ENCODE results near the gene LPP. TPM values are rescaled to one million over a fixed set of nuclear protein-coding genes. Genes with fewer than 3 reads are reported as not detected.
"Not testable (repeated sequence)": the region's sequence is repeated elsewhere in the genome, so short reads cannot be mapped to it uniquely, and the experiment has no call there.

LPP gene, protein sequence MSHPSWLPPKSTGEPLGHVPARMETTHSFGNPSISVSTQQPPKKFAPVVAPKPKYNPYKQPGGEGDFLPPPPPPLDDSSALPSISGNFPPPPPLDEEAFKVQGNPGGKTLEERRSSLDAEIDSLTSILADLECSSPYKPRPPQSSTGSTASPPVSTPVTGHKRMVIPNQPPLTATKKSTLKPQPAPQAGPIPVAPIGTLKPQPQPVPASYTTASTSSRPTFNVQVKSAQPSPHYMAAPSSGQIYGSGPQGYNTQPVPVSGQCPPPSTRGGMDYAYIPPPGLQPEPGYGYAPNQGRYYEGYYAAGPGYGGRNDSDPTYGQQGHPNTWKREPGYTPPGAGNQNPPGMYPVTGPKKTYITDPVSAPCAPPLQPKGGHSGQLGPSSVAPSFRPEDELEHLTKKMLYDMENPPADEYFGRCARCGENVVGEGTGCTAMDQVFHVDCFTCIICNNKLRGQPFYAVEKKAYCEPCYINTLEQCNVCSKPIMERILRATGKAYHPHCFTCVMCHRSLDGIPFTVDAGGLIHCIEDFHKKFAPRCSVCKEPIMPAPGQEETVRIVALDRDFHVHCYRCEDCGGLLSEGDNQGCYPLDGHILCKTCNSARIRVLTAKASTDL
- total RNA-seq: 11.7 TPM

GRCh38 chr3:188154014-188154808, at the start of gene LPP:
TSS of gene LPP (plus strand) at chr3:188154157. CDS start at chr3:188406121, 251,964 bp downstream.
- DNase-seq: peak; percentile 75

GRCh38 chr3:188106006-188106405, 48.0 kb upstream of the LPP start:
- DNase-seq: no peak

GRCh38 chr3:188106454-188106853, 47.5 kb upstream of the LPP start:
- no peak for DNase-seq

DNA sequence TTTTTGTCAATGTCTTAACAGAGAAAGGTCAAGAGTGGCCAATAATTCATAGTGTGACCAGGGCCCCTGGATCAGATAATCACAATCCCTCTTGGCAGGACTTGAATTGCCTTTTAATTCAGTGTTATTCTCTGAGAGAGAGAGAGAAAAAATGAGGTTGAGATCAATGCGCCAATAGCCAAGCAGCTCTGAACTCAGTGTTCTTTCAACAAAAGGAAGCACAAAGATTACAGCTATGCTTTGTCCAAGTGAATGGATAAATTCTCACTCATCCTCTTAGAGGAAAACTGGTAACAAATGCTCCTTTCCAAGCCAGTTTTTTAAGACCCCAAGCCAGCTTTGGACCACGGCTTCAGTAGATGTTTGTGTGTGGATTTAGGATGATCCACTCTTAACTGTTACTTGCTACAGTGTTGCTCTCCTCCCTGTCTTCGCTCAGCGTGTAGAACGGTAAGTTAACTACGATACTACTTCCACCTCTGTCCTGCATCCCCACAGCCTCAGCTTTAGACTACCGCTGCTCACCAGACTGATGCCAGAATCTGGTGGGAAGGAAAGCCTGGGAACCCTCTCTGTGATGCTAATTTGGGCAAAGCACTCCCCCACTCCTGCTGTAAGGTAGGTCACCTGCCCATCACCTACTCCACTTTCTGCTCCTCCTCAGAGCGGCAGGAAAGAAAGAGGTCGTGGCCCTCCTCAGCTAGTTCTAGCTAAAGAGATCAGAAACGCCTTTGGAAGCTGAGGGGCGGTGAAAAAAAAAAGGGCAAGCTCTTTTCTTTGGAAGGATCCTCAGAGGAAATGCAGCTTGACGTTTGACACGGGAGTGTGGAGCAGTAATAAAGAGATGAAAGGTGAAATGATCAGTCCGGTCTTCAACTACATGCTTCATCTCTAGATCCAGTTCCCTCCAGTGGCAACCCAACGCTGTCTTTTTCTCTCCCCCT, 46.8 kb upstream of the LPP start:
- DNase-seq: no peak

- DNase-seq: no peak
Measured at GRCh38 chr3:188108703-188109412, 45.1 kb upstream of the LPP start.

DNA sequence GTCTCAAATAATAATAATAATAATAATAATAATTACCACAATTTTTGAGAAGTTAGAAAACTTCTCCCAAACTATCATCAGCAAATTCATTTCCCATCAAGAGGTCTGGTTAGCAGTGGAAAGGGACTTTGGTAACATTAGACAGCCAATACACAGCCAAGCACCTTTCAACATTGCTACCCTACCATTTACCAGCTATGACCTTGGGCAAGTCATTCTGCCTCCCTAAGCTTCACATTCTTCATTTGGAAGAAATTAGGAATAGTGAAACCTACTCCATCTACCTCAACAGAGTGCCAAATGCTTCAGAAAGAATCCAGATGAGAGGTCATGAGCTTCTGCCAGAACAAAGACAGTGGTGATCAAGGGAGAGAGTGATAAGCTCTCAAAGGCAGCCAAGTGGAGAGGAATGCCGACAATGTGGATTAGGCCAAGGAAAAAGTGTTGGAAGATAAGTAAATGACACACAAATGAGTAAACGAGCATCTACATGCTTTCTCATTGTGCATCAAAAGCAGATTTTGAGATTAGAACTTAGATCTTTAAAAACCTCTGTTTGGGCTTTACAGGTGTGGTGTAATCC, 42.9 kb upstream of the LPP start:
- DNase-seq: no peak

DNA sequence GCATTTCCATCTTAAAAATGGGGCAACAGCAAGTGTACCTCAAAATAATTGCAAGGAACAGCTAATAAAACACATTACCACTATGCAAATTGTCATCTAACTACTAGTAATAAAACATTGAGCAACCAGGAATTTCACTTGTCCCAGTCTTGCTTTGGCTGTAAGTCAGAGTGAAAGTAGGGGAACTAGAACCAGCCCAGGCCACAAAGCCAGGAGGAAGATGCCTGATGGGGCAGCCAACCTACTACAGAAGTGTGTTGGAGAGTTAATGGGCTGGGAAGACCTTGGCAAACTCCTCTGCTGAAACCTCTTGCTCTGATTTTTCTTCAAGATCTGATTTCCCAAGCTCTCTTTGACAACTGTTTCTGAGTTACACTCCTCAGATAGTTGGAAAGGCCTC, 40.2 kb upstream of the LPP start:
- no peak for DNase-seq

DNA sequence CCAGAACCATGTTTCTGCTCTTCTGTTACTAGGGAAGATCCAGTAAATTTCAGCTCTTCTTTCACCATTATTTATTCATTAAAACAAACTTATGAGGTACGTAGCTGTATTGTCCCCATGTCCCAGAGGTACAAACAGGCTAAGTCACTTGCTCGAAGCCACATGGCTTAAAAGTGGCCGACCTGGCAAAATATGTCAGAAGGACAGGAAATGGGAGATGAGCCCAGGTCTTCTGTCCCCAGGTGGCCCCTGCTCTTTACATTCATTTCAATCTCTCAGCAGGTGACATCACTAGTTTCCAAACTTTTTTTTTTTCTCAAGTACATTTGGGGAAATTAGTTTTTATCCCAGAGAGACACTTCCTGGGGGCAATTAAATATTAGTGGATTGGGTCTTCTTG, 34.1 kb upstream of the LPP start:
- no peak for DNase-seq

GRCh38 chr3:188122571-188123169, 31.3 kb upstream of the LPP start:
- no peak for DNase-seq

DNA sequence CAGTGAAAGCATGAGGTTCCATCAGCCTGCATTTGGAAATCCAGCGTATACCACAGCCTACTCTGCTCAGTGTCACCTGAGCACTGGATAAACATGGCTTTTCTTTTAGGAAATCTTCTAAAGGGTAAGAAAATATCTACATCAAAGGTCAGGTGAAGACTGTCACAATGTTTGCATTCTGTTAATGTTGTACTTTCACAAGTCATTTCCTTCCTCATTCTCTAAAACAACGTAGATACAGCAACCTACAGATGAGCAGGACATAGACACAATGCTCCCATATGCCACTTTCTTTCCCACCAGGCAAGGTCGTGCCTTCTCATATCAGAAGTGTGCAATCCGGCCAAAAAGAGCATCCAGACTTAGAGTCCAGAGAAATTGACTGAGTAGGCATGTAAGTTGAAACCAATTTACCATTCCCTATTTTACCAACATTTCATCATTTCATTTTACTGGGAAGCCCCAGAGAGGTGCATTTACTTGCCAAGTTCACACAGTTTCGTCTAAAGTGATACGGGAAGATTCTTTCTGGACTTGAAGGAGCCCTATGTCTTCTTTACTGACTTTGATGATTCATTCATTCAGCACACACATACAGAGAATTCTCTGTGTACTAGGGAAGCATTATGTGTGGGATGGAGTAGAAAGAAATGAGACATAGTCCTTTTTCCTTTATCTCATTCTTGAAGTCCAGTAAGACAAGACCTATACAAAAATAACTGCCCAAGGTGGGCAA, 30.6 kb upstream of the LPP start:
- DNase-seq: no peak

GRCh38 chr3:188124184-188124583, 29.8 kb upstream of the LPP start:
- no peak for DNase-seq

DNA sequence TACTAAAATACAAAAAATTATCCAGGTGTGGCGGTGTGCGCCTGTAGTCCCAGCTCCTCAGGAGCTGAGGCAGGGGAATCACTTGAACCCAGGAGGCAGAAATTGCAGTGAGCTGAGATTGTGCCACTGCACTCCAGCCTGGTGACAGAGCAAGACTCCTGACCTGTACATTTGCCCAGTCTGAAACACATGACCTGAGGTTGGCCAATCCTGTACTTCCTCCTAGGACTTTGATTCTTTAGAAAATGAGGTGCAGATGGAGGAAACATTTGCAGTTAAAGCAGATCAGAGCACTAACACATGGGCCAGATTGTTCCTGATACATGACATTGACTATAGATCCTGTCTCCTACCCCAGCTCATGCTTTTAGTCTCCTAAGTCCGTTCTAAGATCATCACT, 28.9 kb upstream of the LPP start:
- DNase-seq: no peak

DNA sequence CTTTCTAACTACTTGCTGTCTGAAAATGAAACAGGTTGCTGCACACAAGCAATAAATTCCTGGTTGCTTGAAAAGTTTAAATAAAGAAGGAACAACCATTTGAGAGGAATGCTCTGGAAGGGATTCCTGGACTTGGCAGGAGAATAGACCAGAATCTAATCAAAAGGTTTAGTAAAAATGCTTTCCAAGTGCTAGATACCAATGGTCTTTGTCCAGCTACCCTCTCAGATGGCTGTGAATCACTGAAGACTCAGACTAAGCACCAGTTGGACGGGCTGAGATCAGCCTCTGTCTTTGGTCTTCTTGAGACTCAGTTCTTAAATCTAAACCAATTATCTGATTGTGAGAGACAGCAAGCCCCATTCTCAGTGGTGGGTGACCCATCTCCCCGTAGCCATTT, 27.7 kb upstream of the LPP start:
- no peak for DNase-seq

GRCh38 chr3:188126934-188127333, 27.0 kb upstream of the LPP start:
- peak; percentile 1 for DNase-seq

DNA sequence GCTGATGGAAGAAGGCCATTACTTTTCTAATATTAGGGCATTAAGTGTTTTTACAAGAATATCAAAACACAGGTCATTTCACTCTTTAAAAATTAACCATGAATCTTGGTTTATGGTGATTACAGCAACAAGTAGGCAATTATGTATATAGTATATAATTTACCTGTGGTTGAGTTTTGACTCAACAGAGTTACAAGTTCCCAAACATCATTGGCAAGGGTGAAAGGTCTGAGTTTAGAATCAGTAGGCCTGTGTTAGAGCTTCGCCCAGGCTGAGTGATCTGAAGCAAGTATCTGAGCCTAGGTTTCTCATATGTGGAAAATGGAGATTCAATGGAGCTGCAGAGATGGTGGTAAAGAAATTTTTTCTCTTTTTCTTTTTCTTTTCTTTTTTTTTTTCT, 25.1 kb upstream of the LPP start:
- no peak for DNase-seq

DNA sequence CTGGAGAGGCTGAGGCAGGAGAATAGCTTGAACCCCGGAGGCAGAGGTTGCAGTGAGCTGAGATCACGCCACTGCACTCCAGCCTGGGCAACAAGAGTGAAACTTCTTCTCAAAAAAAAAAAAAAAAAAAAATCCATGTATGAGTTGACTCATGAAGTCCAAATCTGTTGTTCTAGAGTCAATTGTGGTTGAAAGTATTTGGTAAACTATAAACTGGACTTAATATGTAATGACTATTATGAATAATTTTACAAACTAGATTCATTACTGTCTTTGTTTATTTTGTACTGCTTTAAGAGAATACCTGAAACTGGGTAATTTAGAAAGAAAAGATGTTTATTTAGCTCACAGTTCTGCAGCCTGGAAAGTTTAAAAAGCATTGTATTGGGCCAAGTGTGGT, 22.9 kb upstream of the LPP start:
- DNase-seq: not testable (repeated sequence)

DNA sequence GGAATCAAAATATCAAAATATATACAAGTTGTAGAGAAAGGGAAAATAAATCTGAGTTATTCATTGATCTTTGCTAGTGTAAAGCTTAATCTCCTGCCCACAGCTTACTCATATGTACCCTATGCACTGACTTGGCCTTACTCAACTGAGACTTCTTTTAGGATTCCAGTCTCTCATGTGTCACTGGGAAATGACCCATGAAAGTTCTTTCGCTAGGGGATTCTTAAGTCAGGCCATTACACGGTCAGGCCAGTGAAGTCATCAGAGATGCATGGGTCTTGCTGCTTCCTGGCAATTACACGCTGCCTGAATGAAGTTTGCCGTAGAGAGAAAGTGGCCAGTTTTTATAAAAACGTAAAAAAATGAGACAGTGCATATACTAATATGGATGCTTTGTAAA, 20.7 kb upstream of the LPP start:
- no peak for DNase-seq

GRCh38 chr3:188133646-188134045, 20.3 kb upstream of the LPP start:
- DNase-seq: no peak

DNA sequence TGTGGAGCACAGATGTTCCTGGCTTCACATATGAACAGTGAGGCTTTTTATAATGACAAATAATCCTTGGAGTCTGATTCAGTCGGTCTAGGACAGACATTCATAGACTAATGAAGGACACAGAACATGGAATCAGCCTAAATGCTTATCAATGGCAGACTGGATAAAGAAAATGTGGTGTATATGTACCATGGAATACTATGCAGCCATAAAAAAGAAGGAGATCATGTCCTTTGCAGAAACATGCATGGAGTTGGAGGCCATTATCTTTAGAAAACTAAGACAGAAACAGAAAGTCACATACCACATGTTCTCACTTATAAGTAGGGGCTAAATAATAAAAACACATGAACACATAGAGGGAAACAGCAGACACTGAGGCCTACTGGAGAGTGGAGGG, 19.9 kb upstream of the LPP start:
- DNase-seq: no peak

DNA sequence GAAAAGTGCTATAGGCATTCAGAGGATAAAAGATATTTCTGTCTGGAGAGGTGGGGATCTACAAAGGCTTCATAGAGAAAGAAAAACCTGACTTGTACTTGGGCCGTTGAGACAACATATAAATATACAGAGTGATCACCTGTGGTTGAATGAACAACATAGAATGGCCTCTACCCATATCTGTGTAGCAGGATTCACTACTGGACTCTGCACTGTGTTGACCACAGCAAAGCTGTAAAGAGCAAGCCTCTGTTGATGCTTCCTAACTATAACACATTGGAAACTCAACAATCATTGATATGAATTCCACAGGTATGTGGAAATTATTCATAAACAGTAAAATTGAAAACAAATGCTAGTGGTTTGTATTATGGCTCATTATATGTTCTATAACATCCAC, 19.1 kb upstream of the LPP start:
- DNase-seq: no peak
